ENCODE results near the gene ZBTB20.

The ZBTB20 gene

DNA sequence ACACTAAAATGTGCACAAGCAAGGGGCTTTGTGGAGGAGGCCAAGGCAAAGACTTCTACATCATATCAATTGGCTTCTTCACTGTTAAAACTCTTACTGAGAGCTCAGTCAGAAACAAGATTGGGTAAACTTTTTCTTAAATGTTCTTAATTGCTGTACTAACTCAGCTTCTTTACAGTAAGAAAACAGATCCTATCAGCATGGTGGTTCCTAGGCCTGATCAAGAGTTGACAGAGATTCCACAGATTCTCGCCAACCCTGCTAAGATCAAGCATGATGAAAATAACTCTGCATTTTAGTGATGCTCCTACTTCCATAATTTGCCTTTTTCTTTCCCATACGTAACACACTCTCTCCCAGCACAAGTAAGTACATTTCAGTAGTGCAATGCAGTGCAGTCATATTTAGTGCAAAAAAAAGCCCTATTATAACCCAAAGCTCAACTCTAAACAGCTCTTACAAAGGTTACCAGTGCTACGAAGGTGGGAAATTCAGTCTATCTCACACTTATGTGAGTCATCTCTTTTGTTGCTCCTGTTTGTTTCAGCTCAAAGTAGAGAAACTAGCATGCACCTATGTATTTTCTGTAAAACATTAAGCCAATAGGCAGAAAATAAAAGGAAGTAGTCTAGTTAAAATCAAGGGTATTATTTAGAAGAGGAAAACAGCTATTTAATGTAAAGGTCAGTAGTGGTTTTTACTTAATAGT, 823.4 kb downstream of the ZBTB20 start:
- Histone ChIP-seq H4K5ac (ENCODE audit: low read length) (no peak overlapping the region), H2BK120ac (ENCODE audit: low read depth, low read length) (no peak overlapping the region), H3K23ac (ENCODE audit: low read length) (no peak overlapping the region), H2AK5ac (ENCODE audit: low read length) (no peak overlapping the region), H3K56ac (ENCODE audit: low read length) (no peak overlapping the region), H3K4me3 (ENCODE audit: low read length) (no peak overlapping the region), H3K4ac (ENCODE audit: low read depth, low read length) (no peak overlapping the region), H3K79me2 (ENCODE audit: control insufficient read depth, insufficient read depth, low read length) (no peaks in the 10 kb centered on the region), H2BK5ac (ENCODE audit: low read length) (no peak overlapping the region), H3K36me3 (ENCODE audit: control insufficient read depth, insufficient read depth, low read length) (no peaks in the 10 kb centered on the region), H3K18ac (ENCODE audit: low read length) (no peak overlapping the region), H3K4me1 (ENCODE audit: control insufficient read depth, low read depth, low read length) (peaks cover 3% of the 10 kb centered on the region), H2BK15ac (replicated peaks; ENCODE audit: low read depth) (no peak overlapping the region), H3K9ac (ENCODE audit: low read length) (no peak overlapping the region), H3K4me2 (ENCODE audit: low read length) (no peak overlapping the region), H3K79me1 (ENCODE audit: low read length) (no peaks in the 10 kb centered on the region), H3K27ac (ENCODE audit: low read depth, low read length) (no peak overlapping the region), H4K8ac (ENCODE audit: low read depth, low read length) (no peak overlapping the region), H3K27me3 (ENCODE audit: insufficient read depth, low read length, poor library complexity) (no peaks in the 10 kb centered on the region)
- peak; percentile 59 for DNase-seq
- WGBS (ENCODE audit: extremely low coverage, insufficient coverage, low lambda C conversion rate): no CpG with 5 or more reads among the region's 3 CpGs

DNA sequence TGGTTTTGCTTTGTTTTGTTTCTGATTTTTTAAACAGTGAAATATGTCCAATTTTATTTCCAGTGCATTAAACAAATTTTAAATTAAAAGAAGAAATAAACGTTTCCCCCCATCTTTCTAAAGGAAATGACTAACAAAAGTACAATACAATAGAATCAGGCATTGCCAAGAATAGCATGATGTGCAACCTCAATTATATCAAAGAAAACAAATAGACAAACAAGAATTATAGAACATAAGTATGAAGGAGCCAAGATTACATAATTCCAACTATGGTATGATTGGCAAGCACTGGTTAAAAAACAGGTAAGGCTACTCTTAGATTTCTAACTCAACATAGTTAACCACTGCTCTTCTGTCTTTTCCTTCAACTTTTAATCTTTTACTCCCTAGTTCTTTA, 826.8 kb downstream of the ZBTB20 start:
- Histone ChIP-seq H3K79me2 (ENCODE audit: control insufficient read depth, insufficient read depth, low read length) (no peaks in the 10 kb centered on the region), H2AK5ac (ENCODE audit: low read length) (no peak overlapping the region), H3K9ac (ENCODE audit: low read length) (no peak overlapping the region), H2BK5ac (ENCODE audit: low read length) (no peak overlapping the region), H4K8ac (ENCODE audit: low read depth, low read length) (no peak overlapping the region), H2BK15ac (replicated peaks; ENCODE audit: low read depth) (no peak overlapping the region), H3K18ac (ENCODE audit: low read length) (no peak overlapping the region), H3K4ac (ENCODE audit: low read depth, low read length) (no peak overlapping the region), H3K27me3 (ENCODE audit: insufficient read depth, low read length, poor library complexity) (no peaks in the 10 kb centered on the region), H3K23ac (ENCODE audit: low read length) (no peak overlapping the region), H3K4me1 (ENCODE audit: control insufficient read depth, low read depth, low read length) (peaks cover 3% of the 10 kb centered on the region), H3K56ac (ENCODE audit: low read length) (no peak overlapping the region), H3K4me3 (ENCODE audit: low read length) (no peak overlapping the region), H2BK120ac (ENCODE audit: low read depth, low read length) (no peak overlapping the region), H3K4me2 (ENCODE audit: low read length) (no peak overlapping the region), H4K5ac (ENCODE audit: low read length) (no peak overlapping the region), H3K36me3 (ENCODE audit: control insufficient read depth, insufficient read depth, low read length) (no peaks in the 10 kb centered on the region), H3K79me1 (ENCODE audit: low read length) (no peaks in the 10 kb centered on the region), H3K27ac (ENCODE audit: low read depth, low read length) (no peak overlapping the region)
- DNase-seq: no peak
- WGBS (ENCODE audit: extremely low coverage, insufficient coverage, low lambda C conversion rate): no CpG with 5 or more reads among the region's 1 CpG

- H3K36me3 ChIP-seq (ENCODE audit: control insufficient read depth, insufficient read depth, low read length): no peaks in the 10 kb centered on the region
- H3K4me3 ChIP-seq (ENCODE audit: low read length): no peak overlapping the region
- H2BK5ac ChIP-seq (ENCODE audit: low read length): no peak overlapping the region
- DNase-seq: peak; percentile 93
- no peaks in the 10 kb centered on the region for H3K79me1 ChIP-seq (ENCODE audit: low read length)
- no peaks in the 10 kb centered on the region for H3K27me3 ChIP-seq (ENCODE audit: insufficient read depth, low read length, poor library complexity)
- H2BK15ac ChIP-seq (replicated peaks; ENCODE audit: low read depth): no peak overlapping the region
- H3K56ac ChIP-seq (ENCODE audit: low read length): no peak overlapping the region
- H3K27ac ChIP-seq (ENCODE audit: low read depth, low read length): no peak overlapping the region
- H2BK120ac ChIP-seq (ENCODE audit: low read depth, low read length): no peak overlapping the region
- no peak overlapping the region for H3K18ac ChIP-seq (ENCODE audit: low read length)
- WGBS (ENCODE audit: extremely low coverage, insufficient coverage, low lambda C conversion rate): no CpG with 5 or more reads among the region's 4 CpGs
- H2AK5ac ChIP-seq (ENCODE audit: low read length): no peak overlapping the region
- no peak overlapping the region for H4K8ac ChIP-seq (ENCODE audit: low read depth, low read length)
- H3K4me2 ChIP-seq (ENCODE audit: low read length): no peak overlapping the region
- H3K23ac ChIP-seq (ENCODE audit: low read length): no peak overlapping the region
- H3K4me1 ChIP-seq (ENCODE audit: control insufficient read depth, low read depth, low read length): peaks cover 3% of the 10 kb centered on the region
- H4K5ac ChIP-seq (ENCODE audit: low read length): no peak overlapping the region
- no peak overlapping the region for H3K4ac ChIP-seq (ENCODE audit: low read depth, low read length)
- H3K9ac ChIP-seq (ENCODE audit: low read length): no peak overlapping the region
- no peaks in the 10 kb centered on the region for H3K79me2 ChIP-seq (ENCODE audit: control insufficient read depth, insufficient read depth, low read length)
These were observed 827.6 kb downstream of the ZBTB20 start for GRCh38 chr3:114319453-114319852.

GRCh38 chr3:114318295-114318694, 828.8 kb downstream of the ZBTB20 start:
- Histone ChIP-seq H3K79me2 (ENCODE audit: control insufficient read depth, insufficient read depth, low read length) (no peaks in the 10 kb centered on the region), H2BK120ac (ENCODE audit: low read depth, low read length) (no peak overlapping the region), H3K9ac (ENCODE audit: low read length) (no peak overlapping the region), H2BK15ac (replicated peaks; ENCODE audit: low read depth) (no peak overlapping the region), H4K8ac (ENCODE audit: low read depth, low read length) (no peak overlapping the region), H3K23ac (ENCODE audit: low read length) (no peak overlapping the region), H3K36me3 (ENCODE audit: control insufficient read depth, insufficient read depth, low read length) (no peaks in the 10 kb centered on the region), H3K79me1 (ENCODE audit: low read length) (no peaks in the 10 kb centered on the region), H4K5ac (ENCODE audit: low read length) (no peak overlapping the region), H2AK5ac (ENCODE audit: low read length) (no peak overlapping the region), H3K56ac (ENCODE audit: low read length) (peak overlapping the region; percentile 44), H3K4me1 (ENCODE audit: control insufficient read depth, low read depth, low read length) (peaks cover 2% of the 10 kb centered on the region), H3K18ac (ENCODE audit: low read length) (no peak overlapping the region), H3K27me3 (ENCODE audit: insufficient read depth, low read length, poor library complexity) (no peaks in the 10 kb centered on the region), H3K27ac (ENCODE audit: low read depth, low read length) (no peak overlapping the region), H2BK5ac (ENCODE audit: low read length) (no peak overlapping the region), H3K4ac (ENCODE audit: low read depth, low read length) (no peak overlapping the region), H3K4me2 (ENCODE audit: low read length) (no peak overlapping the region), H3K4me3 (ENCODE audit: low read length) (no peak overlapping the region)
- DNase-seq: peak; percentile 19
- no CpG with 5 or more reads among the region's 5 CpGs for WGBS (ENCODE audit: extremely low coverage, insufficient coverage, low lambda C conversion rate)

DNA sequence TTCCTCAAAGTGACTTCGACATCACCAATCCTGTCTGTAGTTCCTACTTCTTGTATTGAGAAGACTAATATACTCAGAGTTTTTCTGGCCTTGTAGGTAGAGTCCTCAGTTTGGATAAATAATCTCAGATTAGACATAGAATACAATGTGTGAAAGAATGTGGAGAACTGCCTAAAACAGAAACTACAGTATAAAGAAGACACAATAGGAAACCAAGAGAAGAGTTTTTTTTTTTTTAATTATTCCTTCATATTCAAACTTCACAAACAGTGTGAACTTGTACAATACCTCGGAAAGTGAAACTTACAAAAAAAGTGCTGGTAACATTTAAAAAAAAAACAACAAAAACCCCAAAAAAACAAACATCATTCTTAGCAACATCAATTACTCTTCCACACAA, 832.8 kb downstream of the ZBTB20 start:
- no peak overlapping the region for H3K9ac ChIP-seq (ENCODE audit: low read length)
- H2BK5ac ChIP-seq (ENCODE audit: low read length): no peak overlapping the region
- no peak overlapping the region for H2AK5ac ChIP-seq (ENCODE audit: low read length)
- no peak overlapping the region for H3K27ac ChIP-seq (ENCODE audit: low read depth, low read length)
- no CpG with 5 or more reads among the region's 2 CpGs for WGBS (ENCODE audit: extremely low coverage, insufficient coverage, low lambda C conversion rate)
- H3K36me3 ChIP-seq (ENCODE audit: control insufficient read depth, insufficient read depth, low read length): no peaks in the 10 kb centered on the region
- no peak for DNase-seq
- H2BK15ac ChIP-seq (replicated peaks; ENCODE audit: low read depth): no peak overlapping the region
- H3K4me3 ChIP-seq (ENCODE audit: low read length): no peak overlapping the region
- H4K5ac ChIP-seq (ENCODE audit: low read length): no peak overlapping the region
- no peak overlapping the region for H2BK120ac ChIP-seq (ENCODE audit: low read depth, low read length)
- no peaks in the 10 kb centered on the region for H3K79me2 ChIP-seq (ENCODE audit: control insufficient read depth, insufficient read depth, low read length)
- H3K79me1 ChIP-seq (ENCODE audit: low read length): no peaks in the 10 kb centered on the region
- no peak overlapping the region for H3K56ac ChIP-seq (ENCODE audit: low read length)
- H3K27me3 ChIP-seq (ENCODE audit: insufficient read depth, low read length, poor library complexity): no peaks in the 10 kb centered on the region
- no peak overlapping the region for H3K23ac ChIP-seq (ENCODE audit: low read length)
- H4K8ac ChIP-seq (ENCODE audit: low read depth, low read length): no peak overlapping the region
- H3K4me1 ChIP-seq (ENCODE audit: control insufficient read depth, low read depth, low read length): no peaks in the 10 kb centered on the region
- no peak overlapping the region for H3K18ac ChIP-seq (ENCODE audit: low read length)
- H3K4me2 ChIP-seq (ENCODE audit: low read length): no peak overlapping the region
- no peak overlapping the region for H3K4ac ChIP-seq (ENCODE audit: low read depth, low read length)

DNA sequence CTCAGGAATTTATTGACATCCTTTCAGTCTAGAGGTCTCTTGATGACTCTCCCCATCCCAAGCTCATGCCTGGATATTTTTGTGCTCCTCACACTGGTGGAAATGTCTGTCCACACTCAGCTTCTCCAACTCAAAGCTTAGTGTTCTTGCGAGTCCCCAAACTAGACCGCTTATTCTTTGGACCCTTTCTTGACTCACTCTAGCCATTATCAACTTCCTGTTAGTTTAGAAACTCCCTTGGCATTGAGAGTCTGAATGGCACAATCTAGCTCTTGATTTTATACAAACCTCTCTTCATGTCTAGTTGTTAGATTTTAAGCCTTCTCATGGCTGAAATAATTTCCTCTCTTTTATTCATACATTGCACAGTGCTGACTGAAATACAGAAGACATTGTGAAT, 833.7 kb downstream of the ZBTB20 start:
- H3K4ac ChIP-seq (ENCODE audit: low read depth, low read length): no peak overlapping the region
- no peak overlapping the region for H3K4me2 ChIP-seq (ENCODE audit: low read length)
- H3K23ac ChIP-seq (ENCODE audit: low read length): no peak overlapping the region
- H3K27ac ChIP-seq (ENCODE audit: low read depth, low read length): no peak overlapping the region
- no peaks in the 10 kb centered on the region for H3K79me2 ChIP-seq (ENCODE audit: control insufficient read depth, insufficient read depth, low read length)
- H3K27me3 ChIP-seq (ENCODE audit: insufficient read depth, low read length, poor library complexity): no peaks in the 10 kb centered on the region
- no peak overlapping the region for H2BK5ac ChIP-seq (ENCODE audit: low read length)
- H2BK120ac ChIP-seq (ENCODE audit: low read depth, low read length): no peak overlapping the region
- no peak overlapping the region for H3K18ac ChIP-seq (ENCODE audit: low read length)
- H4K5ac ChIP-seq (ENCODE audit: low read length): no peak overlapping the region
- no peak overlapping the region for H4K8ac ChIP-seq (ENCODE audit: low read depth, low read length)
- no peaks in the 10 kb centered on the region for H3K4me1 ChIP-seq (ENCODE audit: control insufficient read depth, low read depth, low read length)
- H3K56ac ChIP-seq (ENCODE audit: low read length): no peak overlapping the region
- H2BK15ac ChIP-seq (replicated peaks; ENCODE audit: low read depth): no peak overlapping the region
- no peaks in the 10 kb centered on the region for H3K79me1 ChIP-seq (ENCODE audit: low read length)
- no CpG with 5 or more reads among the region's 2 CpGs for WGBS (ENCODE audit: extremely low coverage, insufficient coverage, low lambda C conversion rate)
- H2AK5ac ChIP-seq (ENCODE audit: low read length): no peak overlapping the region
- H3K4me3 ChIP-seq (ENCODE audit: low read length): no peak overlapping the region
- H3K9ac ChIP-seq (ENCODE audit: low read length): no peak overlapping the region
- H3K36me3 ChIP-seq (ENCODE audit: control insufficient read depth, insufficient read depth, low read length): no peaks in the 10 kb centered on the region
- DNase-seq: no peak
